Transverse colon (tissue), 4 donors: ENCODE measurements around the gene BAAT.

Source experiments
- EP300 ChIP-seq: sonication (generic); formaldehyde crosslinking; IDR thresholded peaks from one replicate; pipeline ENCODE4 v1.6.1; 2017; ENCODE audit warnings: antibody characterized with exemption, low read depth
- POLR2A ChIP-seq: fragments of 450-650 bp; IDR thresholded peaks from one replicate; pipeline ENCODE4 v1.6.1; 2016; ENCODE audit warnings: antibody characterized with exemption, mild to moderate bottlenecking, moderate library complexity
- POLR2AphosphoS5 ChIP-seq, 3 donors: sonication (generic); formaldehyde crosslinking; IDR thresholded peaks; one replicate each; pipeline ENCODE4 v1.6.1; 2016; ENCODE audit warnings: antibody characterized with exemption in 3 of 3
- TF ChIP-seq, protein P1 (sequence below), 5 experiments: fragments of 200-600 bp in 3 of 5; fragments of 450-650 bp in 2 of 5; sonication (generic) in 3 of 5; IDR thresholded peaks; 1 replicate in 2 of 5; 2 replicates in 3 of 5; pipeline ENCODE4 v1.5.1; 2016 to 2017; ENCODE audit warnings: antibody characterized with exemption in 5 of 5, inconsistent platforms in 3 of 5, mild to moderate bottlenecking in 2 of 5, moderate library complexity in 1 of 5

DNA sequence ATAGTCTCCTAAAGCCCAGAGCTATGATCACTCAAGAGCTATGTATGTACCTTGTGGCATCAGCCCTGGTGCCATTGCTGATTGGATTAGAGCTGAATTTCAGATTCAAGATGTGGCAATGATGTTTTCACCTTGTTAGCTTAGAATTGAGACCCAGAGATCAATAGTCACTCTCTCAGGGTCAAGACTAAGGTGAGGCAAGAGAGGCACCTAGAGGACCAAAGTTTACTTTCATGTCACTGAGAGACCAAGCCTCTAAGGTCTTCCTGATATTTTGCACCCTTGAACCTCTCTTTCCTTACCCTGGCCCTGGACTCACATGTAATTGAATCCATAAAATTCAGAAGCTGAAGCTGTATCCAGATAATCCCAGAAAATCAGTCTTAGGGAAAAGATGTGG, 42.8 kb downstream of the BAAT start:
- no peak for TF ChIP-seq POLR2A
- TF ChIP-seq, protein P1, sequence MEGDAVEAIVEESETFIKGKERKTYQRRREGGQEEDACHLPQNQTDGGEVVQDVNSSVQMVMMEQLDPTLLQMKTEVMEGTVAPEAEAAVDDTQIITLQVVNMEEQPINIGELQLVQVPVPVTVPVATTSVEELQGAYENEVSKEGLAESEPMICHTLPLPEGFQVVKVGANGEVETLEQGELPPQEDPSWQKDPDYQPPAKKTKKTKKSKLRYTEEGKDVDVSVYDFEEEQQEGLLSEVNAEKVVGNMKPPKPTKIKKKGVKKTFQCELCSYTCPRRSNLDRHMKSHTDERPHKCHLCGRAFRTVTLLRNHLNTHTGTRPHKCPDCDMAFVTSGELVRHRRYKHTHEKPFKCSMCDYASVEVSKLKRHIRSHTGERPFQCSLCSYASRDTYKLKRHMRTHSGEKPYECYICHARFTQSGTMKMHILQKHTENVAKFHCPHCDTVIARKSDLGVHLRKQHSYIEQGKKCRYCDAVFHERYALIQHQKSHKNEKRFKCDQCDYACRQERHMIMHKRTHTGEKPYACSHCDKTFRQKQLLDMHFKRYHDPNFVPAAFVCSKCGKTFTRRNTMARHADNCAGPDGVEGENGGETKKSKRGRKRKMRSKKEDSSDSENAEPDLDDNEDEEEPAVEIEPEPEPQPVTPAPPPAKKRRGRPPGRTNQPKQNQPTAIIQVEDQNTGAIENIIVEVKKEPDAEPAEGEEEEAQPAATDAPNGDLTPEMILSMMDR (IDR thresholded peaks at IDR 0.05): no peak
- no peak for TF ChIP-seq EP300
- TF ChIP-seq POLR2AphosphoS5 (IDR thresholded peaks at IDR 0.05): no peak
